ENCODE data around the gene NAP1L1. TPM values are rescaled to one million over a fixed set of nuclear protein-coding genes. Genes with fewer than 3 reads are reported as not detected.

NAP1L1 gene
- total RNA-seq, 1 experiment from 2014 or later = 493 TPM

GRCh38 chr12:76002598-76003354 is 81.7 kb downstream of the NAP1L1 start:
- H3K4me1 Mint-ChIP-seq (ENCODE audit: insufficient read depth, unreplicated experiment) = peaks cover 13% of the 10 kb centered on the region
- no peak for TF ChIP-seq CTCF (IDR thresholded peaks at IDR 0.05; ENCODE audit: unreplicated experiment)
- ChIA-PET CTCF (interaction anchor here (0.5 to 0.6 kb wide), 2 partner anchors 260 to 581 kb away, joined by 3 read pairs; no protein-coding TSS in a partner anchor), POLR2A (interaction anchor here (1.0 to 1.4 kb wide), 3 partner anchors 11 to 379 kb away, joined by 3 to 4 read pairs (median 3); partner anchors contain the start of gene PHLDA1)
- no peak overlapping the region for H3K27ac Mint-ChIP-seq (ENCODE audit: low read depth, unreplicated experiment)
- no peak for DNase-seq (ENCODE audit: unreplicated experiment)
- peaks cover 6% of the 10 kb centered on the region for H3K9me3 Mint-ChIP-seq (ENCODE audit: unreplicated experiment)
- H3K27me3 Mint-ChIP-seq (ENCODE audit: insufficient read depth, unreplicated experiment) = no peaks in the 10 kb centered on the region
- no peaks in the 10 kb centered on the region for H3K36me3 Mint-ChIP-seq (ENCODE audit: insufficient read depth, unreplicated experiment)
- no peak overlapping the region for H3K4me3 Mint-ChIP-seq (ENCODE audit: unreplicated experiment)
- BruUV-seq (replicated peaks) = no TSS peak
- intact Hi-C loops (cut with micrococcal nuclease) = no loop called here

DNA sequence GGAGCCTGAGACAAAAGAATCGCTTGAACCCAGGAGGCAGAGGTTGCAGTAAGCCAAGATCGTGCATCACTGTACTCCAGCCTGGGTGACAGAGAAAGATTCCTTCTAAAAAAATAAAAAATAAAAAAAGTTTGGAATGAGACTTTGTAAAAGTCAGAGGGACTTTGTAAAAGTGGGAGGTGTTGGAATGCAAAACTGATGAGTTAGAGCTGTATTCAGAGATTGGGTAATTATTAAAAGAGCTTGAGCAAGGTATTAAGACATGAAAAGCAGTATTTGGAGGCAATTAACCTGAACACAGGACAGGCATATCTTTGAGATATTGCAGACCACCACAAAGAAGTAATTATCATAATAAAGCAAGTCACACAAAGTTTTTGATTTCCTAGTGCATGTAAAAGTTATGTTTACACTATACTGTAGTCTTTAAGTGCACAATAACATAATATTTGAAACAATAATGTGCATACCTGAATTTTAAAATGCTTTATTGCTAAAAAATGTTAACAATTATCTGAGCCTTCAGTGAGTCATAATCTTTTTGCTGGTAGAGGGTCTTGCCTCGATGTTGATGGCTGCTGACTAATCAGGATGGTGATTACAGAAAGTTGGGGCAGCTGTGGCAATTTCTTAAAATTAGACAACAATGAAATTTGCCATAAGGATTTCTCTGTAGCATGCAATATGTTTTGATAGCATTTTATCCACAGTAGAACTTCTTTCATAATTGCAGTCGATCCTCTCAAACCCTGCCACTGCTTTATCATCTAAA is 86.0 kb downstream of the NAP1L1 start:
- no peak for DNase-seq (ENCODE audit: unreplicated experiment)
- CTCF ChIA-PET = no interaction called here
- Mint-ChIP-seq H3K27me3 (ENCODE audit: insufficient read depth, unreplicated experiment) (no peaks in the 10 kb centered on the region), H3K4me1 (ENCODE audit: insufficient read depth, unreplicated experiment) (peaks cover 22% of the 10 kb centered on the region), H3K36me3 (ENCODE audit: insufficient read depth, unreplicated experiment) (no peaks in the 10 kb centered on the region), H3K27ac (ENCODE audit: low read depth, unreplicated experiment) (no peak overlapping the region), H3K4me3 (ENCODE audit: unreplicated experiment) (no peak overlapping the region), H3K9me3 (ENCODE audit: unreplicated experiment) (no peaks in the 10 kb centered on the region)
- intact Hi-C loops (cut with micrococcal nuclease) = no loop called here
- POLR2A ChIA-PET = interaction anchor here (0.7 to 1.6 kb wide), 4 partner anchors 12 to 33 kb away, joined by 3 read pairs; partner anchors contain the start of gene PHLDA1
- no TSS peak for BruUV-seq (replicated peaks)
- TF ChIP-seq CTCF (IDR thresholded peaks at IDR 0.05; ENCODE audit: unreplicated experiment) = no peak

GRCh38 chr12:75997658-75998057 is 86.8 kb downstream of the NAP1L1 start:
- Mint-ChIP-seq H3K4me3 (ENCODE audit: unreplicated experiment) (no peak overlapping the region), H3K27ac (ENCODE audit: low read depth, unreplicated experiment) (no peak overlapping the region), H3K36me3 (ENCODE audit: insufficient read depth, unreplicated experiment) (no peaks in the 10 kb centered on the region), H3K4me1 (ENCODE audit: insufficient read depth, unreplicated experiment) (peaks cover 23% of the 10 kb centered on the region), H3K27me3 (ENCODE audit: insufficient read depth, unreplicated experiment) (no peaks in the 10 kb centered on the region), H3K9me3 (ENCODE audit: unreplicated experiment) (no peaks in the 10 kb centered on the region)
- BruUV-seq (replicated peaks) = no TSS peak
- intact Hi-C loops (cut with micrococcal nuclease) = no loop called here
- no peak for DNase-seq (ENCODE audit: unreplicated experiment)
- ChIA-PET POLR2A (interaction anchor here (0.7 to 1.6 kb wide), 3 partner anchors 25 to 34 kb away, joined by 3 read pairs; partner anchors contain the start of gene PHLDA1), CTCF (no interaction called here)
- no peak for TF ChIP-seq CTCF (IDR thresholded peaks at IDR 0.05; ENCODE audit: unreplicated experiment)

GRCh38 chr12:75996861-75997447 is 87.5 kb downstream of the NAP1L1 start:
- intact Hi-C loops (cut with micrococcal nuclease) = no loop called here
- no peak for DNase-seq (ENCODE audit: unreplicated experiment)
- Mint-ChIP-seq H3K27me3 (ENCODE audit: insufficient read depth, unreplicated experiment) (no peaks in the 10 kb centered on the region), H3K27ac (ENCODE audit: low read depth, unreplicated experiment) (no peak overlapping the region), H3K4me1 (ENCODE audit: insufficient read depth, unreplicated experiment) (peaks cover 23% of the 10 kb centered on the region), H3K4me3 (ENCODE audit: unreplicated experiment) (no peak overlapping the region), H3K9me3 (ENCODE audit: unreplicated experiment) (no peaks in the 10 kb centered on the region), H3K36me3 (ENCODE audit: insufficient read depth, unreplicated experiment) (no peaks in the 10 kb centered on the region)
- BruUV-seq (replicated peaks) = no TSS peak
- TF ChIP-seq CTCF (IDR thresholded peaks at IDR 0.05; ENCODE audit: unreplicated experiment) = no peak
- CTCF ChIA-PET = interaction anchor here (0.6 kb wide), 1 partner anchor 815 kb away, joined by 3 read pairs; no protein-coding TSS in a partner anchor
- POLR2A ChIA-PET = interaction anchor here (1.6 kb wide), 1 partner anchor 29 kb away, joined by 3 read pairs; no protein-coding TSS in a partner anchor

Measured in MCF 10A (cell line).